Activated CD4-positive, CD25-positive, alpha-beta regulatory T cell treated with anti-CD3 and anti-CD28 coated beads, Interleukin-2, amount 50 U/mL, for 16 hours (primary cell): Measurements from ENCODE around the gene SMIM32.

Source experiments
- DNase-seq: peaks from one replicate; pipeline ENCODE4 v3.0.0-alpha.2; 2020; ENCODE audit warnings: low read depth, low spot score

SMIM32 gene

DNA sequence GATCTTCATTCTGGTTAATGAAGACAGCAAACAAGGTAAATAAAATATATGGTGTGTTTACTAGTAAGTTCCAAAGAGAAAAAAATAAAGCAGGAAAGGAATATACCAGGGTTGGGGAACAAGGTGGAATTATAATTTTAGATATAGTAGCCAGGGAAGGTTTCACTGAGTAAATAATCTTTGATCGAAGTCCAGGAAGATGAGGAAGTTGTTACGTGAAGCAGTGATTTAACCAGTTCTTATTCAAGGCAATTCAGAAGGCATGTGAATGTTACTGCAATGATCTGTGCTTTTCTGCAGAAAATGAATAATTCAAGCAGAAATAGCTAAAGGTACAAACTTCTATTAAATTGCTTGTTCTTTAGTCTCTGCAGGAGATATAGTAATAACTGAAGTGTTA, 6.2 kb downstream of the SMIM32 start:
- no peak for DNase-seq

DNA sequence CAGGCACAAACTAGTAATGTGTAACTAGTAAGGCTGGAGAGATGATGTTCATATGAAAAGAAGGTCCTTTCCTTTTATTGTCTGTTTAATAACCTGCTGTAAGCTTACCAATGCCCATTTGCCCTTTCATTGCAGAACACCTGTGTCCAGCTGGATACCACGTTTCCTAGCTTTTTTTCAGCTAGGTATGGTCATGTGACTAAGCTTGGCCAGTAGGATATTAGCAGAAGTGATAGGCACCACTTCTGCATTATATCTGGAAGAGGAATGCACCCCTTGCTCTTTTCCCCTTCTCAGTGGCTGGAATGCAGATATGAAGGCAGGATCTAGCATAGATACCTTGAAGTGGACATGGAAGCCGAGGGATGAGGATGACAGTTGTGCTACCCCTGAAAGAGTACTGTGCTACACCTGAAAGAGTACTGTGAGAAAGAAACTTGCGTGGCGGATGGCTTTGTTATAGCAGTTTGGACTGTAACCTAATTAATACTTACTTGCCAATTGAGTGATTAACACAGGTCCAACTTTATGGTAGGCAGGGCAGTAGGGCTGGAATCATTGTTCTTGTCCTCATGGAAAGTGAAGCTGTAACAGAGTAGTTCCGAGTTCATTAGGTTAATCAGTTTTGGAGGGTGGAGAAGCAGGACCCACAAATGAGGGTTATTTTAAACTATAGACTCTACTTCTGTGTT, 6.8 kb downstream of the SMIM32 start:
- no peak for DNase-seq

DNA sequence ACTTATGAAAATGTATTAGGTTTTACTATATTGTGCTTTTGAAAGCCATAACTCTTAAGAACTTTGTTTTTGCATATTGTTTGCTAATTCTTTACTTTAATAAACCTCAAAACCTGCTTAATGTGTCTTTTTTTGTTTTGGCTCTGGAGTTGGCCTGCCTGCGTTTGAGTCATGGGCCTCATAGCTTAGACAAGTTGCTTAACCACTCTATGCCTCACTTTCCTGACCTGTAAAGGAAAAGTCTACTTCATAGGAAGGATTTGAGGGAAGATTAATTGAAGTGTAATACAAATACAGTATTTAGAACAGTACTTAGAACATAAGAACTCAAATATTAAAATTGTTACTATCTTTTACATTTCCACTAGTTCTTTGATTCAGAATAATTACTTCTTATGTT, 10.3 kb downstream of the SMIM32 start:
- DNase-seq = no peak

GRCh38 chr5:136174021-136174659, 18.8 kb downstream of the SMIM32 start:
- no peak for DNase-seq

GRCh38 chr5:136169218-136169617, 23.7 kb downstream of the SMIM32 start:
- DNase-seq = no peak

DNA sequence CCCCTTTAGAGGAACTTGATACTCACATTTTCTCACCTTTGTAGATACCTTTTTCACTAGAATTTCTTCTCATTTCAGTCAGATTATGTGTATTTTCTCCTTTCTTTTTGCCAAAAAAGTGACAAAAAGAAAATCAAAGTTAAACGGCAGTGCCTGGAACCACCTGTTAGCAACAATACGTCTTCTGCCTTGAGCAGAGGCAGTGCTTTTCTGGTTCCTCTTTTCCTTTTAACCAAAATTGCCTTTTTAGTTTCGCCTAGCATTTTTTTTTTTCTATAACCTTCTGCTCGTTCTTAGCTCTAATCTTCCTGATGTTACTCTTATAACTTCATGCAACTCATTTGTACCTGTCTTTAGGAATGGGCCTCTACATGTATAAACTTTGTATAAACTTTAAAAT, 26.1 kb downstream of the SMIM32 start:
- DNase-seq = no peak

DNA sequence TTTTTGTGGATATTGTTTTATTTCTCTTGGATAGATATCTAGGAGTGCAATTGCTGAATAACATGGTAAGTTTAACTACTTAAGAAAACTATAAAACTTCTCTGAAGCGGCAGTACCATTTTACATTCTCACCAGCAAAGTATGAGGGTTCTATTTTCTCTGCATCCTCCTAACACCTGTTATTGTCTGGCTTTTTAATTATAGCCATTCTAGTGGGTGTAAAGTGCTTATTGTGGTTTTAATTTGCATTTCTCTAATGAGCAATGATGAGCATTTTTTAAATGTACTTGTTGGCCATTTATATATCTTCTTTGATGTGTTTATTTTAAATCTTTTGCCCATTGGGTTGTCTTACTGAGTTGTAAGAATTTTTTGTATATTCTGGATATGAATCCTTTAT, 28.7 kb downstream of the SMIM32 start:
- no peak for DNase-seq

GRCh38 chr5:136162008-136162407, 31.0 kb downstream of the SMIM32 start:
- no peak for DNase-seq

DNA sequence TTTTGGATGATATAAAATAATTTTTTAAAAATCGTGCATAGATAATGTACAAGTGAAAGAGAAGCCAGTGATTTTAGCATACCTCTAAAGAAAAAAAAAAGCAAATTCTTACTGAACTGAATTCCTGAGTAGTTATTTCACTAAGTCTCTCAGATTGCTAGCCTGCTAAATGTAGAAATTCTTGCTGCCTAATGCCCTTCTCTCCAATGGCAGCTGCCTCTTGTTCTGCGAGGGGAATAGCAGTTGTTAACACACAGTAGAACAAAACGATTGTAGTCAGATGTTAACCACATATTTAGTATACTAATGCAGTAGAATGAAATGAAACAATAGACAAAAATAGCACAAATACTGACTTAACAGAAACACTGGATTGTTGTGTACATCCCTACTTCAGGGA, 33.5 kb downstream of the SMIM32 start:
- no peak for DNase-seq

- DNase-seq = no peak
Observed at GRCh38 chr5:136157514-136157913, 35.4 kb downstream of the SMIM32 start.

DNA sequence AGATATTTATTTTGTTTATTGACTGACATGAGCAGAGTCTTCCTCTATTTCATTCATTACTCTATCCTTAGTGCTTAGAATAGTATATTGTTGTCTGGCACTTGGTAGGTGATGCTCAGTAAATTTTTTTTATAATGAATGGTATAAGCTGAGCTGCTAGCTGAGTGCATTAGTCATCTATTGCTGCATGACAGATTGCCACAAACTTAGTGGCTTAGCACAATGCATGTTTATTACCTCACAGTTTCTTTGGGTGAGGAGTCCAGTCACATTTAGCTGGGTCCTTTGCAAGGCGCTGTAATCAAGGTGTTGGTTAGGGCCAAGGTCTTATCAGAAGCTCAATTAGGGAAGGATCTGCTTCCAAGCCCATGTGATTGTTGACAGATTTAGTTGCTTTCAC, 37.2 kb downstream of the SMIM32 start:
- DNase-seq = no peak

- no peak for DNase-seq
Observed at GRCh38 chr5:136155078-136155477, 37.9 kb downstream of the SMIM32 start.

DNA sequence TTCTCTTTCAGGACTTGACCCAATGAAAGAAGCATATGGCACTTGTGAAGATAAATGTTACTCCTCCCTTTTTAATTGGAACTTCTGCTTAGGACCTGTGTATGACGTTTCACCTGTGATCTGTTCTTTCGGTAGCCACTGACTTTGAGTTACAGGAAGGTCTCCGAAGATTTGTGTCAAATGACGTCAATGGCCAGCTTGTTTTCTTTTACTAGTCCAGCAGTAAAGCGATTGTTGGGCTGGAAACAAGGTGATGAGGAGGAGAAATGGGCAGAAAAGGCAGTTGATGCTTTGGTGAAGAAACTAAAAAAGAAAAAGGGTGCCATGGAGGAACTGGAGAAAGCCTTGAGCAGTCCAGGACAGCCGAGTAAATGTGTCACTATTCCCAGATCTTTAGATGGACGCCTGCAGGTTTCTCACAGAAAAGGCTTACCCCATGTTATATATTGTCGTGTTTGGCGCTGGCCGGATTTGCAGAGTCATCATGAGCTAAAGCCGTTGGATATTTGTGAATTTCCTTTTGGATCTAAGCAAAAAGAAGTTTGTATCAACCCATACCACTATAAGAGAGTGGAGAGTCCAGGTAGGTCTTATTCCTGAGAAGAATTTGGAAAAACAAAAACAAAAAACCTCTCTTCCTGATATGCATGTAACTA, 39.3 kb downstream of the SMIM32 start:
- DNase-seq = no peak

GRCh38 chr5:136149891-136150290, 43.1 kb downstream of the SMIM32 start:
- no peak for DNase-seq

GRCh38 chr5:136147632-136148031, 45.3 kb downstream of the SMIM32 start:
- DNase-seq = no peak

DNA sequence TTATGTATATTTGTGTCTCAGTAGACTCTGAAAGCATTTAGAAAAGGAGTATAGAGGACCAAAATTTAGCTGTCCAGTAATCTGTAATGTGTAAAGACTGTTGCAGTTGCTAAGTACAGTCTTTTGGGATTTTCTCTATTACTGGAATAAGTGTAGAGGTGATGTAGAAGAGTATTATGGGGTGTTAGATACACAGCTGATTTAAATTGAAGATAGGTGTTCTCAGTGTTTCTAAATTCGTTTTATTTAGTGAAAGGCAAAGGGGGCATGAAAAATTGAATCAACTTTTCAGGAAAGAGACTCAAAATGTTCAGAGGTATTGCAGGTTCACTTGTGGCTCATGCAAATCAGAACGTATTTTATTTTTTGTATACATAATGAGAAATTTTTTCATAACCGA, 46.8 kb downstream of the SMIM32 start:
- DNase-seq = no peak

GRCh38 chr5:136145030-136145429, 47.9 kb downstream of the SMIM32 start:
- no peak for DNase-seq

DNA sequence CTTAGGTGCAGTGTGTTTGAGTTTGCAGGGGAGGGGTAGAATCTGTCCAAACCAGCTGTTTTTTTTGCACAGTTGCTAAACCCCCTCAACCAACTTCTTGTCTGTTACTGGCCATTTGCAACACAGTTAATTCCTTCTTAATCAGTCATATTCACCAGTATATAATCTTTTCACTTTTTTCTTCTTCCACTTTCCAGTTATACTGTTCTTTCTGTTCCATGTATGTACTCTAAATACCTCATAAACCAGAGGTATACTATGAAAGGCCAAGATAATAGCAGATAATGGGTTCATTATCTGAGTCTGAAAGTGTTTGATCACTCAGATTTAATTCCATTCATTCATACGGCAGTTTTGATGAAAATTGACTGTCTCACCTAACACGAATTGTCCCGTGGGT, 49.2 kb downstream of the SMIM32 start:
- no peak for DNase-seq

DNA sequence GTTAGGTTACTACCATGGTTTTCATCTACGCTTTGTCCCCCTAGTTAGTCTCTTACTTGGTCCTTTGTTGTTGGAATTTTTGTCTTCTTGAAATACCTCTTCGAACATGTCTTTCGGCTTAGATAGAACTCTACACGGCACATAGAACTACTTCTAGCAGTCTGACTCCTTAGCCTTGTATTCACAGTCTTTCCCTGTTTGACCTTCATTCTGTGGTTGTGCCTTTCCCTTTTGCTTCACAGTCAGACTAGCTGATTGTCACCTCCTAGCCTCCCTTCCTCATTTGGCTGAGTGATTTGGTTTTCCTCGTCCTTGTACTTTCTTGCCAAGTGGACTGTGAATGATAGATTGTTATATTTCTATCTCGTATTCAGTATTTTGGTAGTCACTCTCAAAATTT, 49.6 kb downstream of the SMIM32 start:
- DNase-seq = no peak

DNA sequence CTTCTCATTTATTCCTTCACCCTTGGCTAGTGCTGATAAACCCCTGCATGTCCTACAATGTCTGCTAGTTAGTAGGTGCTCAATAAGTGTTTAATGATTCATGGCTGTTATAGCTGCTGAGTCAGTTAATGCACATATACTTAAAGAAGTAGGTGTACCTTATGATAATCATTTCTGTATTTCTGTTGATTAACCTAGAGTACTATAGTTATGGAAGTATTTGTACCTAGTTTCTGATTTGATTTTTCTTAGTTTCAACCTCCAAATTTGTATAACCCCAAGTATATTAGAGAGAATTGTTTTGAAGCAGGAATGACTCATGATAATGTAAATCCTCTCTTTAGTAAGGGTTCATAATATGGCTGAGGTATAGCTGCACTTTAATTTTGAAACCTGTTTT, 51.4 kb downstream of the SMIM32 start:
- no peak for DNase-seq
